ENCODE data around the gene NDRG4. TPM values are rescaled to one million over a fixed set of nuclear protein-coding genes. Genes with fewer than 3 reads are reported as not detected.

Gene NDRG4
- total RNA-seq, 1 donor from 2014 or later = 337 TPM

Other genes starting within 250 kb of the NDRG4 start
- not detected for gene PRSS54, start 205.1 kb upstream of the NDRG4 start, total RNA-seq
- 6.5 TPM for gene GINS3, start 107.7 kb upstream of the NDRG4 start, total RNA-seq
- gene SETD6, start 15.4 kb downstream of the NDRG4 start, total RNA-seq = 13.0 TPM
- gene CNOT1, start 129.7 kb downstream of the NDRG4 start, total RNA-seq = 70.2 TPM
- 32.7 TPM for gene SLC38A7, start 184.6 kb downstream of the NDRG4 start, total RNA-seq
- 524 TPM for gene GOT2, start 234.2 kb downstream of the NDRG4 start, total RNA-seq

Data from Right ventricle myocardium inferior (tissue), 1 donor.